MM.1S (cell line): ENCODE measurements around the gene CCR2.
A peak's percentile ranks its signal among the peaks of the same experiment; 100 is the strongest.

Experiments
- DNase-seq: peaks from one replicate; pipeline ENCODE4 v3.0.0-alpha.2; 2015
- H2AFZ ChIP-seq: fragments of 300-600 bp; sonication (generic); 2 replicates; pipeline ENCODE4 v1.6.0; 2016; ENCODE audit warnings: antibody characterized with exemption, low read length
- H3F3A ChIP-seq: fragments of 300-600 bp; sonication (generic); 2 replicates; pipeline ENCODE4 v1.6.1; 2016; ENCODE audit warnings: mild to moderate bottlenecking, antibody characterized with exemption, low read length, moderate library complexity, mixed read lengths; ENCODE audit not compliant: insufficient read depth
- H3K27ac ChIP-seq: fragments of 300-600 bp; sonication (generic); 2 replicates; pipeline ENCODE4 v1.5.1; 2016; ENCODE audit warnings: mild to moderate bottlenecking, low read length
- H3K27me3 ChIP-seq: fragments of 300-600 bp; sonication (generic); replicated peaks from 2 replicates; pipeline ENCODE4 v1.6.0; 2016; ENCODE audit warnings: low read length; ENCODE audit not compliant: insufficient read depth
- H3K36me3 ChIP-seq: fragments of 300-600 bp; sonication (generic); replicated peaks from 2 replicates; pipeline ENCODE4 v1.6.1; 2016; ENCODE audit warnings: mild to moderate bottlenecking, low read length, mixed read lengths; ENCODE audit not compliant: insufficient read depth
- H3K4me1 ChIP-seq: fragments of 300-600 bp; sonication (generic); 2 replicates; pipeline ENCODE4 v1.6.1; 2016; ENCODE audit warnings: low read length, mixed read lengths
- H3K4me2 ChIP-seq: fragments of 300-600 bp; sonication (generic); 2 replicates; pipeline ENCODE4 v1.6.0; 2016; ENCODE audit warnings: low read depth, low read length
- H3K4me3 ChIP-seq: fragments of 300-600 bp; sonication (generic); 2 replicates; pipeline ENCODE4 v1.5.1; 2016; ENCODE audit warnings: low read length, mixed read lengths
- H3K79me2 ChIP-seq: fragments of 300-600 bp; sonication (generic); 2 replicates; pipeline ENCODE4 v1.6.1; 2016; ENCODE audit warnings: mixed run types, low read length, mixed read lengths
- H3K9ac ChIP-seq: fragments of 300-600 bp; sonication (generic); 2 replicates; pipeline ENCODE4 v1.6.1; 2016; ENCODE audit warnings: low read length, mixed read lengths
- H3K9me2 ChIP-seq: fragments of 300-600 bp; sonication (generic); replicated peaks from 2 replicates; pipeline ENCODE4 v1.6.1; 2016; ENCODE audit warnings: mild to moderate bottlenecking, low read length, mixed read lengths; ENCODE audit not compliant: insufficient read depth
- H3K9me3 ChIP-seq: fragments of 300-600 bp; sonication (generic); replicated peaks from 2 replicates; pipeline ENCODE4 v1.6.1; 2016; ENCODE audit warnings: mild to moderate bottlenecking, low read length, mixed read lengths; ENCODE audit not compliant: insufficient read depth
- H4K20me1 ChIP-seq: fragments of 300-600 bp; sonication (generic); 2 replicates; pipeline ENCODE4 v1.6.1; 2016; ENCODE audit warnings: mild to moderate bottlenecking, low read length, moderate library complexity, mixed read lengths; ENCODE audit not compliant: insufficient read depth
- CTCF ChIP-seq: fragments of 300-600 bp; sonication (generic); IDR thresholded peaks from 2 replicates; pipeline ENCODE4 v1.5.1; 2016; ENCODE audit warnings: antibody characterized with exemption, low read length, mixed read lengths
- EZH2 ChIP-seq: fragments of 300-600 bp; sonication (generic); optimal IDR thresholded peaks from 2 replicates; pipeline ENCODE3; 2017; ENCODE audit warnings: low read depth, mild to moderate bottlenecking, antibody characterized with exemption, low read length, mixed read lengths
- EZH2phosphoT487 ChIP-seq: fragments of 300-600 bp; sonication (generic); IDR thresholded peaks from 2 replicates; pipeline ENCODE4 v1.6.1; 2018; ENCODE audit warnings: antibody characterized with exemption, low read length

The CCR2 gene

GRCh38 chr3:46399098-46399497 lies 45.2 kb downstream of the CCR2 start:
- Histone ChIP-seq H3F3A (peaks cover 13% of the 10 kb centered on the region; the same call in 1 of the 2 replicates), H3K36me3 (no peaks in the 10 kb centered on the region), H3K4me1 (peaks cover 50% of the 10 kb centered on the region), H3K27ac (no peak overlapping the region), H3K4me3 (no peak overlapping the region), H2AFZ (no peak overlapping the region), H4K20me1 (no peaks in the 10 kb centered on the region), H3K27me3 (no peaks in the 10 kb centered on the region), H3K9ac (no peak overlapping the region), H3K9me3 (no peaks in the 10 kb centered on the region), H3K79me2 (no peaks in the 10 kb centered on the region), H3K4me2 (peak overlapping the region; percentile 2; the same call in 1 of the 2 replicates), H3K9me2 (no peaks in the 10 kb centered on the region)
- no peak for DNase-seq
- TF ChIP-seq CTCF (no peak), EZH2 (no peak), EZH2phosphoT487 (no peak)

- H3K27me3 ChIP-seq, result no peaks in the 10 kb centered on the region
- H3K36me3 ChIP-seq, result no peaks in the 10 kb centered on the region
- no peak for DNase-seq
- no peak for TF ChIP-seq EZH2
- TF ChIP-seq CTCF, result no peak
- TF ChIP-seq EZH2phosphoT487, result no peak
- no peaks in the 10 kb centered on the region for H3K9me2 ChIP-seq
- peaks cover 12% of the 10 kb centered on the region; the same call in 1 of the 2 replicates for H3F3A ChIP-seq
- peaks cover 46% of the 10 kb centered on the region for H3K4me1 ChIP-seq
- no peaks in the 10 kb centered on the region for H4K20me1 ChIP-seq
- no peak overlapping the region for H3K27ac ChIP-seq
- no peak overlapping the region for H2AFZ ChIP-seq
- no peak overlapping the region for H3K9ac ChIP-seq
- no peak overlapping the region for H3K4me3 ChIP-seq
- H3K79me2 ChIP-seq, result no peaks in the 10 kb centered on the region
- peak overlapping the region; percentile 2; the same call in 1 of the 2 replicates for H3K4me2 ChIP-seq
- no peaks in the 10 kb centered on the region for H3K9me3 ChIP-seq
These were observed 45.6 kb downstream of the CCR2 start for GRCh38 chr3:46399557-46399956.

- no peak overlapping the region for H3K4me2 ChIP-seq
- H3K27ac ChIP-seq, result no peak overlapping the region
- H3K79me2 ChIP-seq, result no peaks in the 10 kb centered on the region
- H3K4me3 ChIP-seq, result no peak overlapping the region
- H2AFZ ChIP-seq, result no peak overlapping the region
- TF ChIP-seq EZH2, result no peak
- TF ChIP-seq EZH2phosphoT487, result no peak
- no peak for TF ChIP-seq CTCF
- H3K4me1 ChIP-seq, result peaks cover 40% of the 10 kb centered on the region
- H3K9me2 ChIP-seq, result no peaks in the 10 kb centered on the region
- no peaks in the 10 kb centered on the region for H4K20me1 ChIP-seq
- H3K9ac ChIP-seq, result no peak overlapping the region
- H3K36me3 ChIP-seq, result no peaks in the 10 kb centered on the region
- DNase-seq, result no peak
- H3K27me3 ChIP-seq, result no peaks in the 10 kb centered on the region
- H3K9me3 ChIP-seq, result no peaks in the 10 kb centered on the region
- H3F3A ChIP-seq, result peaks cover 12% of the 10 kb centered on the region; the same call in 1 of the 2 replicates
These were observed 46.3 kb downstream of the CCR2 start for GRCh38 chr3:46400000-46400734.
